HG03159 (cell line): ENCODE results near the gene RPUSD3.

Source experiments
- ATAC-seq: cut with Tn5 transposase; IDR thresholded peaks from one replicate; pipeline ENCODE4 v1.9.1; 2021; ENCODE audit warnings: mild to moderate bottlenecking, moderate library complexity; ENCODE audit not compliant: unreplicated experiment

RPUSD3 gene

DNA sequence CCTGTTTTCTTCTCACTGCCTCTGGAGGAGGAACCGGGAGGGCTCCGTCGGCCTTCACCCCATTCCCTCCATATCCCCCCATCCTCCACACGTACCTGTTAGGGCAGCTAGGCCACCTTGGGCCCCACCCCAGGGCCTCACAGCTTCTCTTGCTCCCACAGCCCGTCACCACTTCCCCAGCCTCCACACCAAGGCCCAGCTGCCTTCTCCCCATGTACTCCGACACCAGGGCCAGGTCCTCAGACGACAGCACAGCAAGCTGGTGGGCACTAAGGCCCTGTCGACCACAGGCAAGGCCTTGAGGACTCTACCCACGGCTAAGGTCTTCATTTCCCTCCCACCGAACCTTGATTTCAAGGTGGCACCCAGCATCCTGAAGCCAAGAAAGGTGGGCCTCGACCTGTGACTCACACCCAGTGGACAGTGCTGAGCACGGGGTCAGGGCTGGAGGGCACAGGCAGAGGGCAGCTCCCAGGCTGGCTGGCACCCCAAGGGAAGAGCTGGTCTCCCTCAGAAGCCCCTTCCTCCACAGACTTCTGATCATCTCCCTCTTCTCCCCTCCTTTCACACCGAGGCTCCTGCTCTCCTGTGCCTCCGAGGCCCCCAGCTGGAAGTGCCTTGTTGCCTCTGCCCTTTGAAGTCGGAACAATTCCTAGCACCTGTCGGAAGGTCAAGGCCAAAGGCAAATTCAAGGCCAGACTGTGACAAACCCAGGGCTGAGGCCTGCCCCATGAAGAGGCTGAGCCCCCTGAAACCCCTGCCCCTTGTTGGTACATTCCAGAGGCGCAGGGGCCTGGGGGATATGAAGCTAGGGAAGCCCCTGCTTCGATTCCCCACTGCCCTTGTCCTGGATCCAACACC lies 9.1 kb downstream of the RPUSD3 start:
- no peak for ATAC-seq

DNA sequence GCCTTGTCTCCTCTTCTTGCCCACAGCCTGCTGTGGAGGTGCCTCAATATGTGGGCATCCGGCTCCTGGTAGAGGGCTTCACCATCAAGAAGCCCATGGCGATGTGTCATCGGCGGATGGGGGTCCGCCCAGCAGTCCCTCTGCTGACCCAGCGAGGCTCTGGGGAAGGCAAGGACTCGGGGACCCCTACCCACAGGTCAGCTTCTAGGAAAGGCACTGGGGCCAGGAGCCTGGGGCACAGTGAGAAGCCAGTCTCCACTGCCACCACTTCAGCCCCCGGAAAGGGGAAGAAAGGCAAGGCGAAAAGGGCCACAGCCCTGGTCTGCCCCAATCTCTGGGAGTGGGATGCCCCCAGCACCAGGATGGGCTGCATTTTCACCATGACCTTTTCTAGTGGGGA lies 10.7 kb downstream of the RPUSD3 start:
- ATAC-seq, result no peak

DNA sequence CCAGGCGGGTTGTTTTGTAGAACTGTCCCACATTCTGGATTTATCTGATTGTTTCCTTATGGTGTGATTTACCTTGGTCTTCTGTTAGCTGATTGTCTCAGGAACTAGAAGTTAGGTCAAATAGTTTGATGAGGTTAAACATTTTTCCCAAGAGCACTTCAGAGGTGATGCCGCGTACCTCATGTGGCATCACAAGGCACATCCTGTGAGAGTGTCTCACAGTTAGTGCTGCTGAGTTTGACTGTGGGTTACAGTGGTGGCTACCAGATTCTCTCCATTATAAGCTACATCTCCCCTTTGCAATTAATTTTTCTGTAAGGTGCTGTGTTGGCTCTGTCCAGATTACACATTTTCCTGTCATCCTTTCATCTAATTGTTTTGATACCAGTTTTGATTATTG lies 12.6 kb downstream of the RPUSD3 start:
- no peak for ATAC-seq

DNA sequence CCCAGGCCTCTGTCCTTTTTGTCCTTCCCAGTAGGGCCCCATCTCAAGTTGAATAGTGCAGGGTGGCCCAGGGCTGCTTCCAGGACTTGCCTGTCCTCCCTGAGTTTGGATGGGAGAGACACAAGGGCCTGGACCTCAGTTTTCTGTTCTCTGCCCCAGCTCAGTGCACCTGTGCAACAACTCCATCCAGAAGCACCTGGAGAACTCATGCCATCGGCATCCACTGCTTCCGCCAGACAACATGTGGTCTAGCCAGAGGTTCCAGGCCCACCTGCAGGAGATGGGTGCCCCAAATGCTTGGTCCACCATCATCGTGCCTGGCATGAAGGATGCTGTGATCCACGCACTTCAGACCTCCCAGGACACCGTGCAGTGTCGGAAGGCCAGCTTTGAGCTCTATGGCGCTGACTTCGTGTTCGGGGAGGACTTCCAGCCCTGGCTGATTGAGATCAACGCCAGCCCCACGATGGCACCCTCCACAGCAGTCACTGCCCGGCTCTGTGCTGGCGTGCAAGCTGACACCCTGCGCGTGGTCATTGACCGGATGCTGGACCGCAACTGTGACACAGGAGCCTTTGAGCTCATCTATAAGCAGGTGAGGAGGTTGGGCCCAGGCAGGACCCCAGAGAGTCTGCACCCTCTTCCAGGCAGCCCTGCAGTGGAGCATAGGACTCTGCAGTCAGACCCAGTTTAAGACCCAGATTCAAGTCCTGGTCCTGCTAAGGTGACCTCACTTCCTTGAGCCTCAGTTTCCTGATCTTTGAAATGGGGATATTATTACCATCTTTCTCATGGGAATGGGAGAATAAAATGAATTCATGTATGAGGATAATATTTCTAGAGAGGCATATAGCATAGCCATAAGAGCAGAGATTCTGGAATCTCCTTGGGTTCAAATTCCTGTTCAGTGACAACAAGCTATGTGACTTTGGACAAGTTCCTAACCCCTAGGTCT lies 14.7 kb downstream of the RPUSD3 start:
- ATAC-seq, result no peak

DNA sequence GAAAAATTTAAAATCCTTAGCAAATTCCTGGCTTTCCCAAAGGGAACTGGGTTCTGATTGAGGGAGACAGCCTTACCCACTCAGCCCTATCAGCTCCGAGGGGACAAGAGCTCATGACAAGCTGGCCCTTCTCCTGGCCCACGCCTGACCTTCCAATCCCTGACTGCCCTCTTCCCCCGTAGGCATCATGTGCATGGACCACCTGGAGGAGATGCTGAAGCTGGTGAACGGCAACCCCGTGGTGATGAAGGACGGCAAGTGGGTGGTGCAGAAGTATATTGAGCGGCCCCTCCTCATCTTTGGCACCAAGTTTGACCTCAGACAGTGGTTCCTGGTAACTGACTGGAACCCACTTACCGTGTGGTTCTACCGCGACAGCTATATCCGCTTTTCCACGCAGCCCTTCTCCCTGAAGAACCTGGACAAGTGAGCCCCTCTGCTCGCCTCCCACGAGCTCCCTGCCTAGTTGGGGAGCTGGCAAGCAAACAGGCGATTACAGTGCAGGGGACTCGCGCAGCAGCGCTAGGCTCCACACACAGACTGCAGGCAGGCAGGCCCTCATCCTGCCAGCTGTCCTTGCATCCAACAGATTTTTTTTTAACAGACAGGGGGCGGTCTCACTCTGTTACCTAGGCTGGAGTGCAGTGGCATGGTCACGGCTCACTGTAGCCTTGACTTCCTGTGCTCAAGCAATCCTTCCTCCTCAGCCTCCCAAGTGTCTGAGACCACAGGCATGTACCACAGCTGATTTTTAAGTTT lies 16.8 kb downstream of the RPUSD3 start:
- no peak for ATAC-seq

DNA sequence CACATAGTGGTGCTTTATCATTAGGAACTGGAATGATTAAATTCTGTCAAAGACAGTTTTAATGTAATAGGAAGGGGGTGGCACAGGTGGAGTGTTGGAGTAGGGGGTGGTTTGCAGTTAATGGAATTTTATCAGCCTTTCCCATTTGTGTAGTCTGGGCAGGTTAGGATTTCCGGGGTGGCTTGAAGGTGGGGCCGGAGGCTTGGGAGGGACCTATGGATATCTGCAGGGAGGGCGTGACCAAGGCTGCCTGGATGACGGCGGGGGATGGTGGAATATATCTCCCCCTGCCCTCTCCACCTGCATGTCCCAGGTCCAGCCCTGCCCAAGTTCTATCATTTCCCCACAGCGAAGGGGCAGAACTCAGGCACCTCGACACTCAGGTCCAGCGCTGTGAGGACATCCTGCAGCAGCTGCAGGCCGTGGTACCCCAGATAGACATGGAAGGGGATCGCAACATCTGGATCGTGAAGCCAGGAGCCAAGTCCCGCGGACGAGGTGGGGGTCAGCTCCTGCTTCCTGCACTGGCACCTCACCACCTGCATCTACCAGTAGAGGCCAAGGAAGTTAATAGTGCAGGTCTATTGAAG lies 18.3 kb downstream of the RPUSD3 start:
- ATAC-seq, result no peak

DNA sequence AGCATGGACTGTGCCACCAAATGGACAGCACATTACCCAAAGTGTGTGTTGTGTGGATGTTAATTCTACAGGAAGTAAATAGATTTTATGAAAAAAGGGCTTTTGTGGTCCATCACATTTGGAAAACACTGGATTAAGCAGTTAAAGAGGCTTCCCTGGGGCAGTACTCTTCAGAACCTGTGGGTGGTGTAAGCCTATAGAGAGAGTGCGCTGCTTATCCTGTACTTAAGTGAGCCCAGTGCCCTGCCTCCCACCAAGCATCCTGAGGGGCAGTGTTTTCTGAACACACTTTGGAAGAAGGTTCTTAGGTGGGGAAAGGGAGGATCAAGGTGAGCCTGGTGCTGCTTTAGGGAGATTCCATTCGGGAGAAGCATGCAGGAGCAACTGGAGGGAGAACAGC lies 22.9 kb downstream of the RPUSD3 start:
- no peak for ATAC-seq

DNA sequence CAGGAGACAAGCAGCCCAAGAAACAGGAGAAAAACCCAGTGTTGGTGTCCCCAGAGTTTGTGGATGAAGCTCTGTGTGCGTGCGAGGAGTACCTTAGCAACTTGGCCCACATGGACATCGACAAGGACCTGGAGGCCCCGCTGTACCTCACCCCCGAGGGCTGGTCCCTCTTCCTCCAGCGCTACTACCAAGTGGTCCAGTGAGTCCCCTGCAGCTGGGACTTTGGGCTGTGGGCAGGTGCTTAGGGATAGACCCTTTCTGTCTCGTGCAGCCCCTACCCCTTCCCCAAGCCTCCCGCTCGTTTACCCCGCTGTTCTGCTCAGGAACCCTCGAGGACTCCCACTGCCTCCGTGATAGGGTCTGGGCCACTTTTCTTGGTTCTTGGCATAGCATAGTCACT lies 23.3 kb downstream of the RPUSD3 start:
- no peak for ATAC-seq

DNA sequence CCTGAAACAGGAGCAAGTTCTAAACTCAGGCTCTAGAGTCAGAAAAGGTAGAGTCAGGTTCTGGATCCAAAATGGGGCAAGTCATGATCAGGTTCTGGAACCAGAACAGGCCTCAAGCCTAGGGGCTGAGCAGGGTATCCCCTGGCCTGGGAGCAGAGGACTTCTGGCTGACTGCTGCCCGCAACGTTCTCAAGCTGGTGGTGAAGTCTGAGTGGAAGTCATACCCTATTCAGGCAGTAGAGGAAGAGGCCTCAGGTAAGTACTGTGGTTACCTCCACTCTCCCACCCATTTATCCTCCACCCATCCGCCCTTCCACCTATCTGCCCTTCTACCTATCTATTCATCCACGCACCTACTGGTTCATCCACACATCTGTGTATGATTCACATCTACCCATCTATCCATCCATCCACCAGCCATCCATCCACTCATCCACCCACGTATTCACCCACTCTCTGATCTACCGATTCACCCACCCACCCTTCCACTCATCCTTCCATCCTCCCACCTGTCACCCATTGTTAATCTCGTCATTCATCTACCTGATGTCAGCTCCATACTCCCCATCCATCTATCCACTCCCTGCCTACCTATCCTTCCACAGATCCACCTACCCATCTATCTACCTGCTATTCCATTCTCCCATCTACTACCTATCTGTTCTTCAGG lies 25.0 kb downstream of the RPUSD3 start:
- ATAC-seq, result no peak

DNA sequence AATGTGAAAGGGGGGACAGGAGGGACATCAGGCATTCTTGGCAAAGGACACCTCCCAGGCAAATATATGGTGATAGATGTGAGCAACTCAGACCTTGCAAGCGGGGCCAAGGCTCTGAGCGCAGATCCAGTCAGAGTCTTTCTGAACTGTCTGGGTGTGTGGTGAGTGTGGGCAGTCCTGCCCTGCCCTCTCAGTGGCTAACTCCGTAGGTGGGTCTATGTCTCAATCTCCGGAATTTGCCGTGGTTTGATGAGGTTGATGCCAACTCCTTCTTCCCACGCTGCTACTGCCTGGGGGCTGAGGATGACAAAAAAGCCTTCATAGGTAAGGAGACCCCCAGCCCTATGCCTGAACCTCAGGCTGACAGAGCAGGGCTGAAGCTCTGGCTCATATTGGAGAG lies 26.4 kb downstream of the RPUSD3 start:
- ATAC-seq, result no peak

DNA sequence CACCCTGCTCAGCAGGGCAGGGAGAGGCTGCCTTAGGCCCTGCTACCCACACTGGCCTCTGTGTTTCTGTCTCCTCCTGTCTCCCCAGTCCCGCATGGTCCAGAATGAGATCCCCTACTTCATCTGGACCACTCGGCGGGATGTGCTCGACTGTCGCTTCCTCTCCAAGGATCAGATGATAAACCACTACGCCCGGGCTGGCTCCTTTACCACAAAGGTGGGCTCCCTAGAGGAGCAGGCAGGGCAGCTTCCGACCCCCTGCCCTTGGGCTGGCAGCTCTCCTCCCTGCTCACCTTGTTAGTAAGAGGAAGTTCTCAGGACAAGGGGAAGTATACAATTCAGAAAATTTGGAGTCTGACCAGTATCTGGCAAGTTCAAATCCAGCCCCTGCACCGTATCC lies 27.8 kb downstream of the RPUSD3 start:
- no peak for ATAC-seq

DNA sequence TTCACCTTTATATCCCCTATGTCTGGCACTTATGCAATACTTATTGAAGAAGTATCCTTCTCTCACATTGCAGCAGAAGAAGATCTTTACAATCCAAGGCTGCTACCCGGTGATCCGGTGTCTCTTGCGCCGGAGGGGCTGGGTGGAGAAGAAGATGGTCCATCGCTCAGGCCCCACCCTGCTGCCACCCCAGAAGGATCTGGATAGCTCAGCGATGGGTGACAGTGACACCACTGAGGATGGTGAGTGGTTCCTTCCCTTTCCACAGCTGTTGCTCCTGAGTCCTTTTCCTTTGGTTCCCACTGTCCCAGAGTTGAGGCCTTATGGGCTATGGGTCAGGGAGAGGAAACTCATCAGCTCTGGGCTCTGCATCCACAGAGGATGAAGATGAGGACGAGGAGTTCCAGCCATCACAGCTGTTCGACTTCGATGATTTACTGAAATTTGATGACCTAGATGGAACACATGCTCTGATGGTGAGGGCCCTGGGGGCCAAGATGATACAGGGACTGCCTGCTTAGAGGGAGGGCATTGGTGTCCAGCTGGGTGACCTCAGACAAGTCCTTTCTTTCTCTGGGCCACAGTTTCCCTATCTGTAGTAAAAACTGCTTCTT lies 30.8 kb downstream of the RPUSD3 start:
- no peak for ATAC-seq

DNA sequence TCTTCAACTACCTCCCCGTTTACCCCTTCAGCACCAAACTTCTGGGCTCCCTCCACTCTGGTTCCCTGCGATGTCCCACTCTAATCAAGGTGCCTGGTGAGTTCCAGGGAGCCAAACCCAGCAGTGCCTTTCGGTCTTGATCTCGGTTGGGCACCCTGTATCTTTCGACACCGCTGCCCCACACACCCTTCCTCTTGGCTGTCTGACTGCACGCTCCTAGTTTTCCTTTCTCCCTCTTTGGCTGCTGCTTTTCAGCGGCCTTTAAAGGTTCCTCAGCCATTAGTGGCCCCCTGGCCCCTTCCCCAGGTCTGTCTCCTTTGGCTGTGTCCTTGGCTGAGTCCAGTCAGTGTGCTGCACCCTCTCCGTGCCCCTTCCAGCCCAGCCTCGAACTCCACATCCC lies 33.0 kb downstream of the RPUSD3 start:
- ATAC-seq, result no peak

DNA sequence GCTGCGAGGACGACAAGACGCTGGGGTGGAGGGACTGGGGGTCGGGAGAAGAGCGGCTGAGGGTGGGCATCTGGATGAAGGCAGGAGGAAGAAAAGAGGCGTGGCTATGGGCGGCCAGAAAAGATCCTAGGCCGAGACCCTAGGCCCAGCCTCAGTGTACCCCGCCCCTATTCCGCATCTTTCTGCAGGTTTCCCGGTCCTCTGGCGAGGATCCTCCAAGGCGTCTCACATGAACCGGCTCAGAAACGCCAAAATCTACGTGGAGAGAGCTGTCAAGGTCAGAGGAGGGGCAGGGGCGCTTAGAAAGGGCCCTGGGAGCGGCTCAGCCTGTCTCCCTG lies 33.4 kb downstream of the RPUSD3 start:
- no peak for ATAC-seq

DNA sequence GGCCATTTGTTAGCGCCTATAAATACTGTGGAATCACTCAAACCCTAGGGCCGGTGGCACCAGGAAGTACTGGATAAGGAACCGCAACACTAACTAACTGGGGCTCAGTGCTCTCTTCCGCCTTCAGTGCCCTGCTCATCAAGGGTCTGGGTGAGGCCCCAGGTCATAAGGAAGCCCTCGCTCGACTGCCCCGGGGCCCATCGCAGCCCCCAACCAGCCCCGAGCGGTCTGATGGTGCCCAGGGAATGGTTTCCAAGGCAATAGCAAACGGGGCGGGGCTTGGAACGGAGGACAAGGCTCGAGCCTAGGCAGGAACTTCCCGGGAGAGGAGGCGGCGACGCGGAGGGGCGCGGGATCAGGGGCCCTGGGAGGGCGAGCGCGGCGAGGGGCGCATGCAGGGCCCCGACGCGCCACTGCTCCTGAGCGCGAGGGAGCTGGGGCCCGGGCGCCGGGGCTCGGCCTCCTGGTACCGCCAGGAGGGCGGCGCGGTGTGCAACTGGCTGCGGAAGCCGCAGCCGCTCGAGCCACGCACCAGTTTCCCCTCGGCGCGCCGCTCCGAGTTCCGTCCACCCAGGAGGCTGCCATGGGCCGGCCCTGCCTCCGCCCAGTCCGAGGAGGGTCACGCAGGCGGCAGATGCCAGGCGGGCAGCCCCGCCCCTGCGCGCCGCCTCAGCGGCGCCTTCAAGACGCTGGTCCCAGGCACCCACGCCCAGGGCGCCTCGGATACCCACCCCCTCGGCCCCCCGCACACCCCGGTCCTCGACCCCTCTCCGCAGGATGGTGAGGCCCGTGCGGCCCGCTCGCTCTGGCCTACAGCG lies 34.0 kb downstream of the RPUSD3 start, which contains the start of gene TTLL3:
Gene TTLL3 (plus strand): TSS at position 648 of the 818 bp plus-strand sequence. CDS start 400 bp downstream, outside the sequence.
- ATAC-seq, result peak; percentile 42

DNA sequence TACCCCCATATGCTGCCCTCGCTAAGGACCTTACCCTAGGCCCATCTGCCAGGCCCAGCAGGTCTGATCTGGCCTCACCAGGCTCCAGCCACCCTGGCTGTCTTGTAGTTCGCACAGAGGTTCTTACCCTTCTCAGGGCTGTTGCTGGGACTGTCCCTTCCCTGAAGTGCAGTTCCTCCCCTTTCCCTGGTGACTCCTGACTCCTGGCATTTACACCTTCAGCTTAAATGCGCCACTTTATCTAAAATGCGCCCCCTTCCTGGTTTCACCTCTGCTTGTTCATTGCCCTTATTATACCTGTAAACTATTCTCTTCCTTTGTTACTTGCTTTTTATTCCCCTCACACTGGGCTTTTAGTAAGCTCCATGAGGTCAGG lies 34.6 kb downstream of the RPUSD3 start:
- ATAC-seq, result no peak

DNA sequence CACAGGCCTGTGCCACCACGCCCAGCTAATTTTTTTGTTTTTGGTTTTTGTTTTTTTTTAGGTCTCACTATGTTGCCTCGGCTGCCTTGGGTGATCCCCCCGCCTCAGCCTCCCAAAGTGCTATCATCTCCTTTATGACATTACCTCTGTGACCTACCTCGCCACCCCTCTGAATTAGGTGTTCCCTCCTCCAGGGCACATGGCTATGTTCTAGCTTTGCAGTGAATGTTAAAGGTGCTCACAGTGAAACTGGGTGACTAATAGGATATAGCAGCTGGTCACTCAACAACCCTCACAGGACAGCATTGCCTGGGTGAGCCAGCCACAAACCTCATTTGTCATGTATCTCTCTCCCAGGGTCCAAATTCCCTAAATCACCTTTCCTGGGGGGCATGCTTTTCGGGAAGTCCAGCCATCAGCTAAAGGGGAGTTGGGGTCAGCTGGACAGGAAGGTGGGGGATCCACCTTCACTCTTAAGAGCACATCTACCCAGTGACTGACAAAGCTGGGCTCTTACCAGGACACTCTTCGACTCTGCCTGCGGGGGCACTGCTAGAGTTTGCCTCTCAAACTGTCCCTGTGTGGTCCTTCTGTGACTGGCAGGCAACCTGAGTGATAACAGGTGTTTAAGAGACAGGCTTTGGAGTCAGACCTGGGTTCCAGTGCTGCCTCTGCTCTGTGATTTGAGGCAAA lies 35.3 kb downstream of the RPUSD3 start:
- ATAC-seq, result peak; percentile 68

DNA sequence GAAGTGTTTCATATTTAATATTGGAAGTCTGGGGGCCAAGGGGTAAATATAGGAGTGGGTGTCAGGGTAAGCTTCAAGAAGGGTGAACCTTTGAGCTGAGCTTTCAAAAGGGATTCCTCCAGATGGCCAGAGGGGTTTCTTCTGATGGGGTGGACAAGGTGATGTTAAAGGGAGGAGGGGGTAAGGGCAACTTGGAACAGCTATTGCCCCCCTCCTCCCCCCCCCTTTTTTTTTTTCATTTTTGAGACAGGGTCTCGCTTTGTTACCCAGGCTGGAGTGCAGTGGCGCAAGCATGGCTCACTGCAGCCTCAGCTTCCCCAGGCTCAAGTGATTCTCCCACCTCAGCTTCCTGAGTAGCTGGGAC lies 35.8 kb downstream of the RPUSD3 start:
- no peak for ATAC-seq
